Breast epithelium (tissue), 4 donors: ENCODE results near the gene SCARB2. TPM values are rescaled to one million over a fixed set of nuclear protein-coding genes. Genes with fewer than 3 reads are reported as not detected.

Experiments used
- DNase-seq, 2 donors: peaks; one replicate each; pipeline ENCODE4 v3.0.0-alpha.2; 2019; ENCODE audit warnings: low spot score in 2 of 2
- H3K27ac ChIP-seq, 2 donors: fragments of 200-600 bp; sonication (generic) in 1 of 2; one replicate each; pipeline ENCODE4 v1.5.1; 2016 to 2019; ENCODE audit warnings: mild to moderate bottlenecking in 1 of 2
- H3K27me3 ChIP-seq, 2 donors: fragments of 200-600 bp; sonication (generic) in 1 of 2; one replicate each; pipeline versions ENCODE4 v1.5.1 to v1.6.0; 2017 to 2019; ENCODE audit warnings: control low read depth in 1 of 2, mild to moderate bottlenecking in 1 of 2
- H3K36me3 ChIP-seq: fragments of 200-600 bp; one replicate; pipeline ENCODE4 v1.5.1; 2019
- H3K4me1 ChIP-seq, 2 donors: fragments of 200-600 bp; sonication (generic); one replicate each; pipeline ENCODE4 v1.5.1; 2016 to 2019; ENCODE audit warnings: control low read depth in 1 of 2
- H3K4me3 ChIP-seq, 3 donors: fragments of 200-600 bp; sonication (generic); 1 replicate in 2 of 3; 2 replicates in 1 of 3; pipeline ENCODE4 v1.5.1; 2016 to 2019; ENCODE audit warnings: mild to moderate bottlenecking in 3 of 3, moderate library complexity in 2 of 3
- H3K9me3 ChIP-seq, 2 donors: fragments of 200-600 bp; sonication (generic) in 1 of 2; one replicate each; pipeline ENCODE4 v1.5.1; 2016 to 2019; ENCODE audit warnings: control low read depth in 1 of 2
- CTCF ChIP-seq, 3 donors: fragments of 450-650 bp; IDR thresholded peaks; one replicate each; pipeline ENCODE4 v1.5.1; 2016 to 2017; ENCODE audit warnings: antibody characterized with exemption in 3 of 3, mild to moderate bottlenecking in 3 of 3, moderate library complexity in 3 of 3
- POLR2A ChIP-seq: fragments of 450-650 bp; IDR thresholded peaks from one replicate; pipeline ENCODE4 v1.6.1; 2016; ENCODE audit warnings: antibody characterized with exemption, mild to moderate bottlenecking, moderate library complexity
- POLR2AphosphoS5 ChIP-seq, 3 donors: sonication (generic); formaldehyde crosslinking; IDR thresholded peaks; one replicate each; pipeline ENCODE4 v1.6.1; 2017; ENCODE audit warnings: antibody characterized with exemption in 3 of 3
- intact Hi-C: fragments of 100-400 bp; cut with DNase I; formaldehyde crosslinking; loops from one replicate; pipeline ENCODE4 v1.15.1; 2023; ENCODE audit warnings: low total_unique reads
- total RNA-seq, 3 donors: library from RNA; depleted of rRNA; stranded (reverse); fragments of >200 nt; gene quantifications; one replicate each; pipeline ENCODE4 v1.1.0, GENCODE V29; 2016

The SCARB2 gene
- total RNA-seq, 3 donors from 2014 or later = 148 to 231 (median 160) TPM

- intact Hi-C loops = no loop called here
- Histone ChIP-seq H3K4me3 (no peak overlapping the region), H3K9me3 (no peaks in the 10 kb centered on the region), H3K36me3 (no peaks in the 10 kb centered on the region), H3K27ac (peak overlapping the region; percentile 82 to 85), H3K27me3 (no peaks in the 10 kb centered on the region), H3K4me1 (peaks cover 5 to 18% of the 10 kb centered on the region in 2 donors)
- peak in 1 of 2 donors; percentile 37 for DNase-seq
- no peak for TF ChIP-seq POLR2AphosphoS5 (IDR thresholded peaks at IDR 0.05)
- TF ChIP-seq CTCF (IDR thresholded peaks at IDR 0.05) = no peak
- TF ChIP-seq POLR2A = no peak
These were observed 12.8 kb downstream of the SCARB2 start for GRCh38 chr4:76200771-76201231.

GRCh38 chr4:76199664-76200211, 13.9 kb downstream of the SCARB2 start:
- H3K27me3 ChIP-seq = no peaks in the 10 kb centered on the region
- H3K4me3 ChIP-seq = peak overlapping the region in 1 of 3 donors; percentile 21
- no peak for DNase-seq
- H3K36me3 ChIP-seq = no peaks in the 10 kb centered on the region
- peak overlapping the region; percentile 82 to 85 for H3K27ac ChIP-seq
- intact Hi-C loops = no loop called here
- no peak for TF ChIP-seq CTCF (IDR thresholded peaks at IDR 0.05)
- TF ChIP-seq POLR2A = no peak
- TF ChIP-seq POLR2AphosphoS5 (IDR thresholded peaks at IDR 0.05) = no peak
- H3K9me3 ChIP-seq = no peaks in the 10 kb centered on the region
- peaks cover 5 to 21% of the 10 kb centered on the region in 2 donors for H3K4me1 ChIP-seq

GRCh38 chr4:76198411-76199237, 15.0 kb downstream of the SCARB2 start:
- intact Hi-C loops = no loop called here
- DNase-seq = peak in 1 of 2 donors; percentile 44
- TF ChIP-seq POLR2AphosphoS5 (IDR thresholded peaks at IDR 0.05) = peak in 1 of 3 donors; percentile 24
- TF ChIP-seq CTCF (IDR thresholded peaks at IDR 0.05) = no peak
- Histone ChIP-seq H3K27me3 (no peaks in the 10 kb centered on the region), H3K9me3 (no peaks in the 10 kb centered on the region), H3K4me3 (peak overlapping the region in 1 of 3 donors; percentile 9), H3K36me3 (no peaks in the 10 kb centered on the region), H3K4me1 (peaks cover 5 to 24% of the 10 kb centered on the region in 2 donors), H3K27ac (peak overlapping the region; percentile 82 to 85)

GRCh38 chr4:76197971-76198410, 15.6 kb downstream of the SCARB2 start:
- Histone ChIP-seq H3K36me3 (no peaks in the 10 kb centered on the region), H3K4me3 (peak overlapping the region in 1 of 3 donors; percentile 9), H3K27ac (peak overlapping the region; percentile 82 to 85), H3K4me1 (peaks cover 5 to 24% of the 10 kb centered on the region in 2 donors), H3K27me3 (no peaks in the 10 kb centered on the region), H3K9me3 (peaks cover 0 to 4% of the 10 kb centered on the region in 2 donors)
- DNase-seq = peak in 1 of 2 donors; percentile 66
- intact Hi-C loops = no loop called here
- TF ChIP-seq POLR2A (no peak), POLR2AphosphoS5 (IDR thresholded peaks at IDR 0.05) (peak in 1 of 3 donors; percentile 24)

- no peak for TF ChIP-seq CTCF (IDR thresholded peaks at IDR 0.05)
- TF ChIP-seq POLR2AphosphoS5 (IDR thresholded peaks at IDR 0.05) = no peak
- no peak for TF ChIP-seq POLR2A
- no peak for DNase-seq
- Histone ChIP-seq H3K9me3 (peaks cover 0 to 7% of the 10 kb centered on the region in 2 donors), H3K27me3 (no peaks in the 10 kb centered on the region), H3K36me3 (no peaks in the 10 kb centered on the region), H3K4me3 (peak overlapping the region in 1 of 3 donors; percentile 12), H3K4me1 (peaks cover 5 to 24% of the 10 kb centered on the region in 2 donors), H3K27ac (peak overlapping the region; percentile 82 to 85)
- intact Hi-C loops = no loop called here
These were observed 16.4 kb downstream of the SCARB2 start for GRCh38 chr4:76197031-76197743.
